Uterus (tissue), 4 donors: ENCODE measurements around the gene HDC. TPM values are rescaled to one million over a fixed set of nuclear protein-coding genes. Genes with fewer than 3 reads are reported as not detected.

Experiments
- DNase-seq, 2 donors: peaks; one replicate each; pipeline ENCODE4 v3.0.0-alpha.2; 2019 to 2020
- H3K27ac ChIP-seq, 2 donors: fragments of 200-600 bp; sonication (generic); 1 replicate in 1 of 2; 2 replicates in 1 of 2; pipeline ENCODE4 v1.5.1; 2016 to 2018
- H3K27me3 ChIP-seq, 2 donors: fragments of 200-600 bp; sonication (generic); one replicate each; pipeline ENCODE4 v1.5.1; 2018 to 2019; ENCODE audit warnings: control low read depth in 1 of 2
- H3K36me3 ChIP-seq, 2 donors: fragments of 200-600 bp; sonication (generic); one replicate each; pipeline ENCODE4 v1.5.1; 2019; ENCODE audit warnings: control low read depth in 1 of 2
- H3K4me1 ChIP-seq, 2 donors: fragments of 200-600 bp; sonication (generic); one replicate each; pipeline ENCODE4 v1.5.1; 2018 to 2019; ENCODE audit warnings: control low read depth in 1 of 2
- H3K4me3 ChIP-seq, 2 donors: fragments of 200-600 bp; sonication (generic); 1 replicate in 1 of 2; 2 replicates in 1 of 2; pipeline ENCODE4 v1.5.1; 2018 to 2019; ENCODE audit warnings: mild to moderate bottlenecking in 1 of 2
- H3K9me3 ChIP-seq, 2 donors: fragments of 200-600 bp; sonication (generic); one replicate each; pipeline ENCODE4 v1.5.1; 2019; ENCODE audit warnings: control low read depth in 1 of 2
- POLR2A ChIP-seq, 2 donors: fragments of 450-650 bp; IDR thresholded peaks; one replicate each; pipeline ENCODE4 v1.6.1; 2016; ENCODE audit warnings: antibody characterized with exemption in 2 of 2, mild to moderate bottlenecking in 1 of 2, moderate library complexity in 1 of 2
- intact Hi-C: fragments of 100-400 bp; cut with DNase I; formaldehyde crosslinking; loops from one replicate; pipeline ENCODE4 v1.15.1; 2023; ENCODE audit warnings: low total_unique reads
- total RNA-seq, 4 donors: library from RNA; depleted of rRNA in 3 of 4; stranded (reverse); fragments of >200 nt in 3 of 4; gene quantifications; one replicate each; pipeline versions ENCODE4 v1.1.0 to v1.2.4, GENCODE V29; 2014 to 2023
- TF ChIP-seq, protein P1 (sequence below), 4 experiments: fragments of 200-600 bp in 2 of 4; fragments of 450-650 bp in 2 of 4; sonication (generic) in 2 of 4; IDR thresholded peaks; one replicate each; pipeline ENCODE4 v1.5.1; 2016 to 2019; ENCODE audit warnings: antibody characterized with exemption in 4 of 4, mild to moderate bottlenecking in 2 of 4, moderate library complexity in 1 of 4
- donor health status: DM: yes; HTN: yes; CAD: no.

Gene HDC
- total RNA-seq, 4 donors from 2014 or later: 2.1 to 49.2 (median 3.6) TPM; not detected in 1

- Histone ChIP-seq H3K27me3 (no peaks in the 10 kb centered on the region), H3K4me1 (no peaks in the 10 kb centered on the region), H3K9me3 (no peaks in the 10 kb centered on the region), H3K4me3 (no peak overlapping the region), H3K27ac (no peak overlapping the region), H3K36me3 (no peaks in the 10 kb centered on the region)
- TF ChIP-seq, protein P1, sequence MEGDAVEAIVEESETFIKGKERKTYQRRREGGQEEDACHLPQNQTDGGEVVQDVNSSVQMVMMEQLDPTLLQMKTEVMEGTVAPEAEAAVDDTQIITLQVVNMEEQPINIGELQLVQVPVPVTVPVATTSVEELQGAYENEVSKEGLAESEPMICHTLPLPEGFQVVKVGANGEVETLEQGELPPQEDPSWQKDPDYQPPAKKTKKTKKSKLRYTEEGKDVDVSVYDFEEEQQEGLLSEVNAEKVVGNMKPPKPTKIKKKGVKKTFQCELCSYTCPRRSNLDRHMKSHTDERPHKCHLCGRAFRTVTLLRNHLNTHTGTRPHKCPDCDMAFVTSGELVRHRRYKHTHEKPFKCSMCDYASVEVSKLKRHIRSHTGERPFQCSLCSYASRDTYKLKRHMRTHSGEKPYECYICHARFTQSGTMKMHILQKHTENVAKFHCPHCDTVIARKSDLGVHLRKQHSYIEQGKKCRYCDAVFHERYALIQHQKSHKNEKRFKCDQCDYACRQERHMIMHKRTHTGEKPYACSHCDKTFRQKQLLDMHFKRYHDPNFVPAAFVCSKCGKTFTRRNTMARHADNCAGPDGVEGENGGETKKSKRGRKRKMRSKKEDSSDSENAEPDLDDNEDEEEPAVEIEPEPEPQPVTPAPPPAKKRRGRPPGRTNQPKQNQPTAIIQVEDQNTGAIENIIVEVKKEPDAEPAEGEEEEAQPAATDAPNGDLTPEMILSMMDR (IDR thresholded peaks at IDR 0.05): no peak
- TF ChIP-seq POLR2A (IDR thresholded peaks at IDR 0.05): no peak
- DNase-seq: no peak
- intact Hi-C loops: no loop called here
Measured at GRCh38 chr15:50250760-50251394, 14.6 kb downstream of the HDC start.

- H3K36me3 ChIP-seq: no peaks in the 10 kb centered on the region
- DNase-seq: no peak
Measured at GRCh38 chr15:50249704-50250103, 15.8 kb downstream of the HDC start.

DNA sequence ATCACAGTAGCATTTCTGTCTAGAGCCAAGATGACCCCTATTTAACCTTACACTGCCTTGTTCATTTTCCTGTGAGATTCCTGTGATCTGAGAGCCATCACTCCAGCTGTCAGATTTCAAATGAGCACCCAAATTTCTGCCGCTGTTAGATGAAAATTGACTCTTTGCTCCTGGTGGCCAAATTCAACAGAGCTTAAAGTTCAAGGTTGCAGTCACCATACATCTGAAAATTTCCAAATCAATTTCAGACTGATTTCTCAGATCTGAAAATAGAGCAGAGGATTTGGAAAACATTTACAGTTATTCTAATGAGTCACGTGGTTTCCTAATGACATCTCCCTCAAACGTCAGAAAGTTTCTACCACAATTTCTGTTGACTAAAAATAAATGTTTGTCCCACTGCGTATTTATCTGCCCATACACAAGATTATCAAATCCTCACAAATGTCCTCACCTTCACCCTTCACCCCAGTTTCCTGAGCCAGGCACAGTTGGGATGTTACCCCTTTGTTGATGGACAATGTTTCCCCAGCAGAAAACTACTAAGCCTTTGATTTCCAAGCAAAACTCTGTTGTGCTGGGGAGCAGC is 16.4 kb downstream of the HDC start:
- no peaks in the 10 kb centered on the region for H3K27me3 ChIP-seq
- H3K27ac ChIP-seq: no peak overlapping the region
- H3K9me3 ChIP-seq: no peaks in the 10 kb centered on the region
- no peak overlapping the region for H3K4me3 ChIP-seq
- intact Hi-C loops: no loop called here
- TF ChIP-seq, protein P1 (IDR thresholded peaks at IDR 0.05): no peak
- no peak for TF ChIP-seq POLR2A (IDR thresholded peaks at IDR 0.05)
- no peaks in the 10 kb centered on the region for H3K4me1 ChIP-seq
- H3K36me3 ChIP-seq: no peaks in the 10 kb centered on the region
- DNase-seq: no peak

More at GRCh38 chr15:50249704-50250103, 15.8 kb downstream of the HDC start:
- Histone ChIP-seq H3K4me1 (no peaks in the 10 kb centered on the region), H3K4me3 (no peak overlapping the region), H3K9me3 (no peaks in the 10 kb centered on the region), H3K27me3 (no peaks in the 10 kb centered on the region), H3K27ac (no peak overlapping the region)
- TF ChIP-seq, protein P1 (IDR thresholded peaks at IDR 0.05): no peak
- TF ChIP-seq POLR2A (IDR thresholded peaks at IDR 0.05): no peak
- intact Hi-C loops: no loop called here

DNA sequence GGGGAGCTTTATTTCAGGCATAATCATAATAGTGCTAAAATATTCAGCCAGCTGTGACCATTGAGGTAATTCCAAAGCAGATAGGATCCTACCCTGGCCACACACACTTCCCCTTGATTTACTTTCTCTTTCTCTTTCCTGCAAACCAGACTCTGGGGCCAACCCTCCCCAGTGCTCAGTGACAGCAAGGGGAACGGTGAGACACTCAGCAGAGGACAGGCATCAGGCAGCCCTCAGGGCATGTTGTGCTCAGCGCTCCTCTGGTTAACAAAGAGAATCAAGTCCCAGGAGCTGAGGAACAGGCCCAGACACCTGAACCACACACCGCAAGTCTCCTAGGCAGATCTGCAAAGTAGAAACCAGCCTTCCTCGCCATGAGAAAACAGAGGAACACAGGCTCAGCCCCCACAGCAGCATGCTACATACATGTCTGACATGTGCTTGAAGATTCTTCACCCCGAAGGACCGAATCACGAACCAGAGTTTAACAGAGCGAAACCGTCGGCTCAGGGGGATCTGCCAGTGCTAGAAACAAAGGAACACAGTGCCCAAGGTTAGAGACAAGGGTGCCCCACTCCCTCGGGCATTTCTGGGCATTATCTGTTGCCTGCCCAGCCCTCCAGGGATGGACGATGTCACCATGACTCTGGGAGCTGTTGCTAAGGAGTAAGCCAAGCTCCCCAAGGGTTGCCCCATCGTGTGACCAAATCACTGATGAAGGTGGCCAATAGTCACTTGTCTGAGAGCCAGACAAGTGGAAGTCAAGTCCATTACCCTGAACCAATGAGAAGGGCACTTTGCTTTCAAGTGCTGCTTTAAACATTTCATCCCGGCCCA is 17.5 kb downstream of the HDC start:
- TF ChIP-seq, protein P1 (IDR thresholded peaks at IDR 0.05): no peak
- TF ChIP-seq POLR2A (IDR thresholded peaks at IDR 0.05): no peak
- intact Hi-C loops: no loop called here
- DNase-seq: no peak
- Histone ChIP-seq H3K4me3 (no peak overlapping the region), H3K27ac (no peak overlapping the region), H3K36me3 (no peaks in the 10 kb centered on the region), H3K27me3 (no peaks in the 10 kb centered on the region), H3K9me3 (no peaks in the 10 kb centered on the region), H3K4me1 (no peaks in the 10 kb centered on the region)

- no peak for DNase-seq
- H3K4me3 ChIP-seq: no peak overlapping the region
- intact Hi-C loops: no loop called here
- H3K4me1 ChIP-seq: no peaks in the 10 kb centered on the region
- H3K27ac ChIP-seq: no peak overlapping the region
- H3K36me3 ChIP-seq: no peaks in the 10 kb centered on the region
- no peaks in the 10 kb centered on the region for H3K27me3 ChIP-seq
- TF ChIP-seq POLR2A (IDR thresholded peaks at IDR 0.05): no peak
- TF ChIP-seq, protein P1 (IDR thresholded peaks at IDR 0.05): no peak
- H3K9me3 ChIP-seq: no peaks in the 10 kb centered on the region
Measured at GRCh38 chr15:50246631-50247030, 18.9 kb downstream of the HDC start.
